Putamen (tissue), 1 donor: ENCODE results near the gene MAPKAPK3.

Experiments
- DNase-seq: peaks from one replicate; pipeline ENCODE4 v3.0.0-alpha.2; 2016; ENCODE audit warnings: low spot score

Gene MAPKAPK3

DNA sequence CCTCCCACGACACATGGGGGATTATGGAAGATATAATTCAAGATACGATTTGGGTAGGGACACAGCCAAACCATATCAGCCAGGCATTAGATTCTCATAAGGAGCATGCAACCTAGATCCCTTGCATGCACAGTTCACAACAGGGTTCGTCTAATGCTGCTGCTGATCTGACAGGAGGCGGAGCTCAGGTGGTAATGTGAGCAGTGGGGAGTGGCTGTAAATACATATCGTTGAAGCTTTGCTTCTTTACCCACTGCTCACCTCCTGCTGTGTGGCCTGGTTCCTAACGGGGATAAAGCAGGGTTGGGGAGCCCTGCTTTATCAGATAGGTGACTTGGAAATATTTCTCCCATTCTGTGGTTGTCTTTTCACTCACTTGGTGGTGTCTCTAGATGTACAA lies 72.6 kb downstream of the MAPKAPK3 start:
- DNase-seq: no peak

- DNase-seq: no peak
Measured at GRCh38 chr3:50695031-50695430, 78.1 kb downstream of the MAPKAPK3 start.

- DNase-seq: no peak
Measured at GRCh38 chr3:50696276-50696675, 79.3 kb downstream of the MAPKAPK3 start.

GRCh38 chr3:50698269-50698668 lies 81.3 kb downstream of the MAPKAPK3 start:
- no peak for DNase-seq
